22Rv1 (cell line): ENCODE results near the gene MAD1L1.

Source experiments
- ZFX ChIP-seq: fragments of 450-650 bp; IDR thresholded peaks from 2 replicates; pipeline ENCODE4 v1.6.1; 2017; ENCODE audit warnings: antibody characterized with exemption, borderline replicate concordance
- TF ChIP-seq, protein P1 (sequence below): fragments of 450-650 bp; IDR thresholded peaks from 2 replicates; pipeline ENCODE4 v1.5.1; 2017; ENCODE audit warnings: mild to moderate bottlenecking

DNA sequence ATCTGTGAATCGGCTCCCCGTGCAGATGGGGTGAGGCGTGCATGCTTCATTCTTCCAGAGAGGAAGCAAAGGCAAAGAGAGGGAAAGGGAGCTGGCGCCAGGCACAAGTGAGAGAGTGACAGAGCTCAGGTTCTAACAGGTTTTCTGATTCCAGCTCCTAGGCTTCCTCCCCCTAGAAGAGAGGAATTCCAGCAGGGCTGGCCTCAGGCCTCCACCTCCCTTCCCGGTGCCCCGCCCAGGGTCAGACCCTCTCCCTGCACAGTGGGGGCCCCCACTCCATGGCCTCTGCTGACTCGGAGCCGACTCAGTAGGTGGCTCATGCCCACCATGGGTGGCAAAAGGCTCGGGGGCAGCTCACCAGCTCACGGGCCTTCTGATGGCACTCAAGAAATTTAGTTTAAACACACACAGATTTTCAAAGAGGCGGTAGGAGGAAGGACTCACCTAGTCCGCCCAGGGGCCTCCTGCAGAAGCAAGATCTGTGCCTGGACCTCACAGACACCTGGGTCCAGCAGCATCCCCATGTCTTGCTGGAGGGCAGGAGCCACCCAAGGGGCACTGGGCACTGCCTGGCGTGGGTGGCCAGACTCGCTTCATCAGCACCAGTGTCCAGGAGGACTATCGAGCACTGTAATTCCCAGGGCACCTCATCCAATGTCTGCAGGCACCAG, 183.5 kb downstream of the MAD1L1 start:
- TF ChIP-seq, protein P1, sequence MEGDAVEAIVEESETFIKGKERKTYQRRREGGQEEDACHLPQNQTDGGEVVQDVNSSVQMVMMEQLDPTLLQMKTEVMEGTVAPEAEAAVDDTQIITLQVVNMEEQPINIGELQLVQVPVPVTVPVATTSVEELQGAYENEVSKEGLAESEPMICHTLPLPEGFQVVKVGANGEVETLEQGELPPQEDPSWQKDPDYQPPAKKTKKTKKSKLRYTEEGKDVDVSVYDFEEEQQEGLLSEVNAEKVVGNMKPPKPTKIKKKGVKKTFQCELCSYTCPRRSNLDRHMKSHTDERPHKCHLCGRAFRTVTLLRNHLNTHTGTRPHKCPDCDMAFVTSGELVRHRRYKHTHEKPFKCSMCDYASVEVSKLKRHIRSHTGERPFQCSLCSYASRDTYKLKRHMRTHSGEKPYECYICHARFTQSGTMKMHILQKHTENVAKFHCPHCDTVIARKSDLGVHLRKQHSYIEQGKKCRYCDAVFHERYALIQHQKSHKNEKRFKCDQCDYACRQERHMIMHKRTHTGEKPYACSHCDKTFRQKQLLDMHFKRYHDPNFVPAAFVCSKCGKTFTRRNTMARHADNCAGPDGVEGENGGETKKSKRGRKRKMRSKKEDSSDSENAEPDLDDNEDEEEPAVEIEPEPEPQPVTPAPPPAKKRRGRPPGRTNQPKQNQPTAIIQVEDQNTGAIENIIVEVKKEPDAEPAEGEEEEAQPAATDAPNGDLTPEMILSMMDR, result no peak
- no peak for TF ChIP-seq ZFX
